ENCODE measurements around the gene ACSF3. TPM values are rescaled to one million over a fixed set of nuclear protein-coding genes. Genes with fewer than 3 reads are reported as not detected.

ACSF3 gene
- total RNA-seq, 4 donors from 2014 or later = 94.6 to 120 (median 108) TPM

DNA sequence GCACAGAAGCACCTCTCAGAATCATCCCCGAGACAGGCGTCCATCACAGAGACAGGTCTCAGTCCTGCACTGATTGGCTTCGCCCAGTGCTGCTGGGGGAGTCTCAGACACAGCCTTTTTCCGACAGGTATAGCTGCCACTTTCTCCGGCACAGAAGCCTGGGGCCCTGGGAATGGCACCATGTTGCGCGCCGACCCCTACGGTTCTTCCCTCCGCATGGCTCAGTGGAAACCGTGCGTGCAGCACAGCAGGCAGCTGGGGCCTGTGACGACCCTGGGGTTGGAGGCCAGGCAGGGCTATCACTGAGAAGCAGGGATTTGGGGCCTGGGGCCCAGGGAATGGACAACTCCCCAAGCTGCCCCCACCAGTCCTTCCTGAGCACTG, 48.2 kb downstream of the ACSF3 start:
- Histone ChIP-seq H3K4me1 (no peaks in the 10 kb centered on the region), H3K27me3 (no peaks in the 10 kb centered on the region), H3K4me3 (no peak overlapping the region), H3K27ac (no peak overlapping the region), H3K36me3 (peaks cover 0 to 94% (median 0%) of the 10 kb centered on the region in 3 donors), H3K9me3 (peaks cover 0 to 6% (median 0%) of the 10 kb centered on the region in 4 donors)
- no peak for DNase-seq
- TF ChIP-seq, protein P1, sequence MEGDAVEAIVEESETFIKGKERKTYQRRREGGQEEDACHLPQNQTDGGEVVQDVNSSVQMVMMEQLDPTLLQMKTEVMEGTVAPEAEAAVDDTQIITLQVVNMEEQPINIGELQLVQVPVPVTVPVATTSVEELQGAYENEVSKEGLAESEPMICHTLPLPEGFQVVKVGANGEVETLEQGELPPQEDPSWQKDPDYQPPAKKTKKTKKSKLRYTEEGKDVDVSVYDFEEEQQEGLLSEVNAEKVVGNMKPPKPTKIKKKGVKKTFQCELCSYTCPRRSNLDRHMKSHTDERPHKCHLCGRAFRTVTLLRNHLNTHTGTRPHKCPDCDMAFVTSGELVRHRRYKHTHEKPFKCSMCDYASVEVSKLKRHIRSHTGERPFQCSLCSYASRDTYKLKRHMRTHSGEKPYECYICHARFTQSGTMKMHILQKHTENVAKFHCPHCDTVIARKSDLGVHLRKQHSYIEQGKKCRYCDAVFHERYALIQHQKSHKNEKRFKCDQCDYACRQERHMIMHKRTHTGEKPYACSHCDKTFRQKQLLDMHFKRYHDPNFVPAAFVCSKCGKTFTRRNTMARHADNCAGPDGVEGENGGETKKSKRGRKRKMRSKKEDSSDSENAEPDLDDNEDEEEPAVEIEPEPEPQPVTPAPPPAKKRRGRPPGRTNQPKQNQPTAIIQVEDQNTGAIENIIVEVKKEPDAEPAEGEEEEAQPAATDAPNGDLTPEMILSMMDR (IDR thresholded peaks at IDR 0.05) = no peak
- no peak for TF ChIP-seq POLR2A (IDR thresholded peaks at IDR 0.05)

DNA sequence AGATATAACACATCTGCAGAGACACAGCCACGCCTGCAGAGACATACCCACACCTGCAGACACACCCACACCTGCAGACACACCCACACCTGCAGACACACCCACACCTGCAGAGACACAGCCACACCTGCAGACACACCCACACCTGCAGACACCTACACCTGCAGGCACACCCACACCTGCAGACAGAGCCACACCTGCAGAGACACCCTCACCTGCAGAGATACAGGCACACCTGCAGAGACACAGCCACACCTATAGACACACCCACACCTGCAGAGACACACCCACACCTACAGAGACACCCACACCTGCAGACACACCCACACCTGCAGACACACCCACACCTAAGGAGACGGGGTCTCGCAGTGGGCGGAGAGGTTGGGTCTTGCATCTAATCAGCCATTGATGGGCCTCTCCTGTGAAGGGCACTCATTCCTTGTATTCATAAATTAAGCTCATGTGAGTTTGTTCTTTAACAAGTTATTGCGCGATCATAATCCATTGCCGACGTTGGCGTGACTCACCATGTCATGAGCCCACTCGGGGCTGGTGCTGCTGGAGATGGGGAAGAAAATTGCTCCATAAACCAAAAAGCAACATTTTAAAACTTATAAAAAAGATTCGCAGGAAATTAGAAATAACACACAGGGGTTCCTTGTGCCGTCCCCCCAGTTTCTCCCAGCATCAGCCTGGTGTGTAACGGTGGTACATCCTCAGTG, 49.0 kb downstream of the ACSF3 start:
- Histone ChIP-seq H3K36me3 (peaks cover 0 to 87% (median 0%) of the 10 kb centered on the region in 3 donors), H3K27ac (peak overlapping the region in 1 of 4 donors; percentile 30), H3K27me3 (no peaks in the 10 kb centered on the region), H3K4me3 (no peak overlapping the region), H3K9me3 (peaks cover 0 to 6% (median 0%) of the 10 kb centered on the region in 4 donors), H3K4me1 (no peaks in the 10 kb centered on the region)
- TF ChIP-seq, protein P1 (IDR thresholded peaks at IDR 0.05) = no peak
- no peak for TF ChIP-seq POLR2A (IDR thresholded peaks at IDR 0.05)
- peak in 1 of 3 donors; percentile 49 for DNase-seq

DNA sequence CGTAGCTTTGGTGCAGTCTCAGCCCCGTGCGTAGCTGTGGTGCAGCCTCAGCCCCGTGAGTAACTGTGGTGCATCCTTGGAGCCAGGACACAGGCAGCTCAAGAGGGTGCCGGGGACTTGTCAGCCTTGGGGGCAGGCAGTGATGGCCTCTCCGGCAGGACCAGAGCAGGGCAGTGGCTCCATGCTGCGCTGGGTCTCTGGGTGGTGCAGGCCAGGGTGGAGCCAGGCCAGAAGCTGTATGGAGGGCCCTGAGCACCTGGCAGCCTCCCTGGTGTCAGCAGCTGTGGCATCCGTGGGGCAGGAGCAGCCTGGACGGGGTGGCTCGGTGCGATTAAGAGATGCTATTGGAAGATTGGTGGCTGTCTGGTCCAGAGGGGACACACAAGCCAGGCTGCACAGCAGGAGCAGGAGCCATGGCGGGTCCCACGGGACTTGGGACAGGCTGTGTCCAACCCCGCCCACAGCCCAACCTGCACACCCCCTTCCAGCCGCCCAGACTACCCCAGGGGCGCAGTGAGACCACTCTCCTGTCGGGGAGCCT, 49.6 kb downstream of the ACSF3 start:
- DNase-seq = peak in 1 of 3 donors; percentile 40
- no peak overlapping the region for H3K27ac ChIP-seq
- no peaks in the 10 kb centered on the region for H3K4me1 ChIP-seq
- peaks cover 0 to 84% (median 0%) of the 10 kb centered on the region in 3 donors for H3K36me3 ChIP-seq
- TF ChIP-seq, protein P1 (IDR thresholded peaks at IDR 0.05) = no peak
- TF ChIP-seq POLR2A (IDR thresholded peaks at IDR 0.05) = no peak
- H3K4me3 ChIP-seq = no peak overlapping the region
- peaks cover 0 to 6% (median 0%) of the 10 kb centered on the region in 4 donors for H3K9me3 ChIP-seq
- H3K27me3 ChIP-seq = no peaks in the 10 kb centered on the region

DNA sequence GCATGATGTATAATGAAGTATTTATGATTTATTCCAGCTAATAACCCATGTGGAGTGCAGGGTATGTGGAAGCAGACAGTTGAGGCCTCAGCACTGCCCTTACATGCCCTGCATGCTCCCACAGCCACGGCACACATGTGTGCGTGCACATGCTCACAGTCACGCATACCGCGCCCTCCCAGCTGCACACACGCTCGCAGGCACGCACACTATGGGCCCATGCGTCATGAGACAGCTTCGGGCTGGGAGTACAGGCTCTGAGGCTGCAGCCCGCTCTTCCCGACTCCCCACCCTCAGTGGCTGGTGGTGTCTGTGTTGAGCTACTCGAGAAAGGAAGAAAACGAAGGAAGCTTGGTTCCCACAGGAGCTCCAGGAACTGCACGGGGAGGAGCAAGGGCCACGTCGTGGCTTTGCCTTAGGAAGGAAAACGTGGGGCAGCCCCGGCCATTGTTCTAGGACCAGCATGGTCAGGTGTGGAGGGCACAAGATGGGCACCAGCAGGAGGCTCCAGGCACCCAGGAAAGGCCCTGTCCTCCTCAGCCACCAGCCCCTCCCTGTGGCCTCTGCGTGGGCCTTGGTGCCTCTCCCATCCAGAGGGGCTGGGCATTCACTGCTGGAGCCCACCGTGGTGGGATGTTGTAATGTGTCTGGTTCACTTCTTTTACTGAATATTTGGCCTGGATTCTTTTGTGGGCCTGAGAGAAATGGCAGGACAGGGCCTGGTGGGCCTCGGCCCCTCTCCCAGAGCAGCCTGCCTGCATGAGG, 50.4 kb downstream of the ACSF3 start:
- Histone ChIP-seq H3K4me1 (no peaks in the 10 kb centered on the region), H3K9me3 (peaks cover 0 to 6% (median 0%) of the 10 kb centered on the region in 4 donors), H3K4me3 (no peak overlapping the region), H3K36me3 (peaks cover 0 to 82% (median 0%) of the 10 kb centered on the region in 3 donors), H3K27ac (no peak overlapping the region), H3K27me3 (no peaks in the 10 kb centered on the region)
- peak in 1 of 3 donors; percentile 30 for DNase-seq
- no peak for TF ChIP-seq POLR2A (IDR thresholded peaks at IDR 0.05)
- TF ChIP-seq, protein P1 (IDR thresholded peaks at IDR 0.05) = no peak

DNA sequence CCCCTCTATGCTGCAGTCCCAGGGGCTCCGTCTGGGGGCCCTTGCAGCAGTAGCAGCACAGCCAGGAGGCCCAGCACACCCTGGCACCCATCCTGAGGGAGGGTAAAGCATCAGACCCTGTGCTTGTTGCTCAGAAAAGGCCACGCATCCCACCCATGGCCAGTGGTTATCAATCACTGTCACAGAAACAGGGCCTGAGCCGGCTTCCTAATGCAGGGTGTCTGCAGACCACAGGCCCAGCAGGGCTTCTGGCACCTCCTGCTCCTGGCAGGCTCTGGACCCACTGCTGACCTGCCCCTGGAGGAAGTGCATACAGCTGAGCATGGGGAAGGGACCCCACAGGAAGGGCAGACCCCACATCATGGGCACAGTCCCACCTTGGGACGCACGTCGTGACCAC, 51.0 kb downstream of the ACSF3 start:
- H3K36me3 ChIP-seq = peaks cover 0 to 85% (median 0%) of the 10 kb centered on the region in 3 donors
- peak in 1 of 3 donors; percentile 35 for DNase-seq
- H3K4me3 ChIP-seq = no peak overlapping the region
- H3K27ac ChIP-seq = no peak overlapping the region
- TF ChIP-seq POLR2A (IDR thresholded peaks at IDR 0.05) = no peak
- TF ChIP-seq, protein P1 (IDR thresholded peaks at IDR 0.05) = no peak
- peaks cover 0 to 6% (median 0%) of the 10 kb centered on the region in 4 donors for H3K9me3 ChIP-seq
- H3K27me3 ChIP-seq = no peaks in the 10 kb centered on the region
- H3K4me1 ChIP-seq = no peaks in the 10 kb centered on the region
